Measurements from ENCODE around the gene GJB5. TPM values are rescaled to one million over a fixed set of nuclear protein-coding genes. Genes with fewer than 3 reads are reported as not detected.

Gene GJB5
- total and polyA plus RNA-seq, 8 donors, result not detected

DNA sequence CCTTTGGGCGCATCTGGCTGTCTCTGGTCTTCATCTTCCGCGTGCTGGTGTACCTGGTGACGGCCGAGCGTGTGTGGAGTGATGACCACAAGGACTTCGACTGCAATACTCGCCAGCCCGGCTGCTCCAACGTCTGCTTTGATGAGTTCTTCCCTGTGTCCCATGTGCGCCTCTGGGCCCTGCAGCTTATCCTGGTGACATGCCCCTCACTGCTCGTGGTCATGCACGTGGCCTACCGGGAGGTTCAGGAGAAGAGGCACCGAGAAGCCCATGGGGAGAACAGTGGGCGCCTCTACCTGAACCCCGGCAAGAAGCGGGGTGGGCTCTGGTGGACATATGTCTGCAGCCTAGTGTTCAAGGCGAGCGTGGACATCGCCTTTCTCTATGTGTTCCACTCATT lies 2.5 kb downstream of the GJB5 start:
- no peak overlapping the region for H3K4me3 ChIP-seq
- no peaks in the 10 kb centered on the region for H3K36me3 ChIP-seq
- WGBS, 2 donors, result 85 to 90% methylated on average over 20 to 21 of the region's 21 CpGs
- no peaks in the 10 kb centered on the region for H3K9me3 ChIP-seq
- no peak for FAIRE-seq
- TF ChIP-seq, protein P1, sequence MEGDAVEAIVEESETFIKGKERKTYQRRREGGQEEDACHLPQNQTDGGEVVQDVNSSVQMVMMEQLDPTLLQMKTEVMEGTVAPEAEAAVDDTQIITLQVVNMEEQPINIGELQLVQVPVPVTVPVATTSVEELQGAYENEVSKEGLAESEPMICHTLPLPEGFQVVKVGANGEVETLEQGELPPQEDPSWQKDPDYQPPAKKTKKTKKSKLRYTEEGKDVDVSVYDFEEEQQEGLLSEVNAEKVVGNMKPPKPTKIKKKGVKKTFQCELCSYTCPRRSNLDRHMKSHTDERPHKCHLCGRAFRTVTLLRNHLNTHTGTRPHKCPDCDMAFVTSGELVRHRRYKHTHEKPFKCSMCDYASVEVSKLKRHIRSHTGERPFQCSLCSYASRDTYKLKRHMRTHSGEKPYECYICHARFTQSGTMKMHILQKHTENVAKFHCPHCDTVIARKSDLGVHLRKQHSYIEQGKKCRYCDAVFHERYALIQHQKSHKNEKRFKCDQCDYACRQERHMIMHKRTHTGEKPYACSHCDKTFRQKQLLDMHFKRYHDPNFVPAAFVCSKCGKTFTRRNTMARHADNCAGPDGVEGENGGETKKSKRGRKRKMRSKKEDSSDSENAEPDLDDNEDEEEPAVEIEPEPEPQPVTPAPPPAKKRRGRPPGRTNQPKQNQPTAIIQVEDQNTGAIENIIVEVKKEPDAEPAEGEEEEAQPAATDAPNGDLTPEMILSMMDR (IDR thresholded peaks at IDR 0.05), result no peak
- no peaks in the 10 kb centered on the region for H3K27me3 ChIP-seq
- intact Hi-C loops (cut with DNase I), result no loop called here
- H3K27ac ChIP-seq, result no peak overlapping the region
- no peak for ATAC-seq
- no peaks in the 10 kb centered on the region for H3K4me1 ChIP-seq
- no peak for DNase-seq

DNA sequence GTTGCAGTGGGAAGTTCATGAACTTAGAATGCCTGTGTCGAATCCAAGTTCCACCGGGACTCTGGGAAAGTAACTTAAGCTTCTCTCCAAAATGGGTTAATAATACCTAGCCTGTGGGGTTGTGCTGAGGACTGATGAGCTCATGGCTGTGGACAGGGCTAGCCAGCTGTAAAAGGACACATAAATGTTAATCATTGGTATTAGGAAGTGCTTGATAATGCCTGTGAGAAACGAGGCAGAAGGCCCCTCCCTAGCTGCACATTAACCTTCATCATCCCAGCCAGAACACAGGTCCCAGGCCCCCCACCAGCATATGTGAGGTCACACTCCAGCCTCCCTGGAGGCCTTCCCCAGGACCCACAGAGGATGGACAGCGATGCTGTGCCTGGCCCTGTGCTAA lies 3.9 kb downstream of the GJB5 start:
- TF ChIP-seq, protein P1 (IDR thresholded peaks at IDR 0.05), result no peak
- no peak for ATAC-seq
- 49 to 50% methylated on average over 4 of the region's 4 CpGs for WGBS, 2 donors
- intact Hi-C loops (cut with DNase I), result no loop called here
- FAIRE-seq, result no peak
- Histone ChIP-seq H3K27ac (no peak overlapping the region), H3K27me3 (no peaks in the 10 kb centered on the region), H3K4me1 (no peaks in the 10 kb centered on the region), H3K9me3 (no peaks in the 10 kb centered on the region), H3K4me3 (no peak overlapping the region), H3K36me3 (no peaks in the 10 kb centered on the region)
- no peak for DNase-seq

DNA sequence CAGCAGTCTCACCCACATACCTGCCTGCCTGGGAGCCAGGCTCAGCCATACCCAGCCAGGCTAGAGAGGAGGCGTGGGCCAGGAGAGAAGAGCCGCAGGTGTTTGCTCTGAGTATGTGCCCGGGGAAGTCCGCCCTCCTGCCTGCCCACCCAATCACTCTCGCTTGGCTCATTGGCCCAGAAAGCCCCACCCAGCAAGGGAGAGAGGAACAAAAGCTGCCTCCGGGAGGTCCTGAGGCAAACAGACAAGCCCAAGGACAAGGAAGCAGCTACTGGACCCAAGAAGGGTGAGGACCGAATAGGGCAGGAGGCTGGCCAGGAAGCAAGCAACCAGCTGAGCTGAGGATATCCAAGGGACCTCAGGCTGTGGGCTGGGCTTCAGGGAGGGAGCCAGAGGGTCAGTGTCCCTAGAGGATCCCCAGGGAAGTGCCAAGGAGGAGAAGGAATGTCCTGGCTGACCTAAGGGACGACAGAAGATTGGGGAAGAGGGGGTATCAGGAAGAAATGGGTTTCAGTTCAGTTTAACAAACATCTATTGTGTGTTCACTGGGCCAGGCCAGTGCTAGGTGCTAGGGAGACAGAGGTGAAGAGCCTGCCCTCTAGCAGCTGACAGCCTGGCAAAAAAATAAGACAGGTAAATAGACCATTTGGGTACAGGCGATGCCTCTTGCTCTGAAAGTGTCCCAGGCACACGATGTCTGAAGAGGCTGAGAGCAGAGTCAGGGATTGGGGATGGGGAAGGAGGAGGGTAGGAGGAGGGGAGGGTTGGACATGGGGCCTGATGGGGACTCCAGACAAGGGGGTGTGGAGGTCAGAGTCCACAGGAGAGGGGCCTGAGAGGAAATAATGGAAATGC lies 4.9 kb downstream of the GJB5 start, which contains the start of gene GJB4:
Gene GJB4, plus strand, starts transcription at position 238 of the 855 bp plus-strand sequence. CDS start 1,515 bp downstream, outside the sequence.
- DNase-seq (no peak), FAIRE-seq (no peak), ATAC-seq (peak in 1 of 4 donors; percentile 51)
- no peak within 1 kb of the TSS for H3K4me3 ChIP-seq
- TF ChIP-seq, protein P1 (IDR thresholded peaks at IDR 0.05), result no peak
- no peaks in the 10 kb centered on the region for H3K9me3 ChIP-seq
- H3K27ac ChIP-seq, result no peak within 1 kb of the TSS
- intact Hi-C loops (cut with DNase I), result no loop called here
- H3K36me3 ChIP-seq, result no peaks in the 10 kb centered on the region
- no peaks in the 10 kb centered on the region for H3K27me3 ChIP-seq
- H3K4me1 ChIP-seq, result no peaks in the 10 kb centered on the region
- WGBS, 2 donors, result 58 to 72% methylated on average over 10 of the region's 10 CpGs

DNA sequence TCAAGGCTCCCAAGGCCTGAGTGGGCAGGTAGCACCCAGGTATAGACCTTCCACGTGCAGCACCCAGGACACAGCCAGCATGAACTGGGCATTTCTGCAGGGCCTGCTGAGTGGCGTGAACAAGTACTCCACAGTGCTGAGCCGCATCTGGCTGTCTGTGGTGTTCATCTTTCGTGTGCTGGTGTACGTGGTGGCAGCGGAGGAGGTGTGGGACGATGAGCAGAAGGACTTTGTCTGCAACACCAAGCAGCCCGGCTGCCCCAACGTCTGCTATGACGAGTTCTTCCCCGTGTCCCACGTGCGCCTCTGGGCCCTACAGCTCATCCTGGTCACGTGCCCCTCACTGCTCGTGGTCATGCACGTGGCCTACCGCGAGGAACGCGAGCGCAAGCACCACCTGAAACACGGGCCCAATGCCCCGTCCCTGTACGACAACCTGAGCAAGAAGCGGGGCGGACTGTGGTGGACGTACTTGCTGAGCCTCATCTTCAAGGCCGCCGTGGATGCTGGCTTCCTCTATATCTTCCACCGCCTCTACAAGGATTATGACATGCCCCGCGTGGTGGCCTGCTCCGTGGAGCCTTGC lies 6.4 kb downstream of the GJB5 start:
- intact Hi-C loops (cut with DNase I), result no loop called here
- ATAC-seq, result no peak
- no peaks in the 10 kb centered on the region for H3K9me3 ChIP-seq
- no peaks in the 10 kb centered on the region for H3K27me3 ChIP-seq
- TF ChIP-seq, protein P1 (IDR thresholded peaks at IDR 0.05), result no peak
- no peak overlapping the region for H3K4me3 ChIP-seq
- no peaks in the 10 kb centered on the region for H3K36me3 ChIP-seq
- 90 to 92% methylated on average over 33 of the region's 33 CpGs for WGBS, 2 donors
- H3K27ac ChIP-seq, result no peak overlapping the region
- no peak for DNase-seq
- FAIRE-seq, result no peak
- no peaks in the 10 kb centered on the region for H3K4me1 ChIP-seq
